Left lung (tissue), 10 donors: ENCODE measurements around the gene TTC33. TPM values are rescaled to one million over a fixed set of nuclear protein-coding genes. Genes with fewer than 3 reads are reported as not detected.

Experiments
- ATAC-seq: fragments of 200-7000 bp; cut with Tn5 transposase; one replicate; pipeline ENCODE4 v1.9.1; 2020; ENCODE audit warnings: moderate library complexity
- DNase-seq, 4 donors: peaks; one replicate each; pipeline ENCODE4 v3.0.0-alpha.2; 2013 to 2020
- H3K27ac ChIP-seq, 2 donors: fragments of 200-600 bp; sonication (generic) in 1 of 2; one replicate each; pipeline versions ENCODE4 v1.5.0 to v1.8.0; 2020 to 2021
- H3K27me3 ChIP-seq, 2 donors: fragments of 200-600 bp; sonication (generic) in 1 of 2; one replicate each; pipeline versions ENCODE4 v1.5.0 to v1.8.0; 2020 to 2021
- H3K36me3 ChIP-seq, 2 donors: fragments of 200-600 bp; sonication (generic) in 1 of 2; one replicate each; pipeline versions ENCODE4 v1.5.0 to v1.8.0; 2020 to 2021
- H3K4me1 ChIP-seq, 2 donors: fragments of 200-600 bp; one replicate each; pipeline ENCODE4 v1.8.0; 2021
- H3K4me3 ChIP-seq, 2 donors: fragments of 200-600 bp; sonication (generic) in 1 of 2; one replicate each; pipeline versions ENCODE4 v1.5.0 to v1.8.0; 2020 to 2021; ENCODE audit warnings: mild to moderate bottlenecking in 1 of 2
- H3K9me3 ChIP-seq, 2 donors: fragments of 200-600 bp; sonication (generic) in 1 of 2; one replicate each; pipeline versions ENCODE4 v1.5.0 to v1.8.0; 2020 to 2021
- CTCF ChIP-seq, 2 donors: fragments of 200-600 bp; sonication (generic) in 1 of 2; IDR thresholded peaks; one replicate each; pipeline versions ENCODE4 v1.5.0 to v1.8.0; 2021; ENCODE audit warnings: antibody characterized with exemption in 2 of 2
- intact Hi-C, 2 donors: fragments of 100-400 bp; cut with DNase I; formaldehyde crosslinking; loops; one replicate each; pipeline versions ENCODE4 v1.11.2 to v1.14.2; 2022
- polyA plus RNA-seq, 6 donors: library from polyadenylated mRNA; unstranded; fragments of 120-200 nt; gene quantifications; one replicate each; pipeline ENCODE4 v1.2.1, GENCODE V29; 2013; ENCODE audit not compliant: insufficient read length in 6 of 6
- total RNA-seq, 2 donors: library from RNA; stranded (reverse); fragmentation: NEBNext Ultra II Directional; extraction: Animal tissue kit (Norgen Biotek cat#: 25700); gene quantifications; one replicate each; pipeline ENCODE4 v1.2.1, GENCODE V29; 2021
- donor health status: DM: no; HTN: yes; CAD: no.
- donor health status: DM: no; HTN: no; CAD: no.

TTC33 gene
- total and polyA plus RNA-seq, 8 donors: 11.1 to 41.0 (median 33.0) TPM

DNA sequence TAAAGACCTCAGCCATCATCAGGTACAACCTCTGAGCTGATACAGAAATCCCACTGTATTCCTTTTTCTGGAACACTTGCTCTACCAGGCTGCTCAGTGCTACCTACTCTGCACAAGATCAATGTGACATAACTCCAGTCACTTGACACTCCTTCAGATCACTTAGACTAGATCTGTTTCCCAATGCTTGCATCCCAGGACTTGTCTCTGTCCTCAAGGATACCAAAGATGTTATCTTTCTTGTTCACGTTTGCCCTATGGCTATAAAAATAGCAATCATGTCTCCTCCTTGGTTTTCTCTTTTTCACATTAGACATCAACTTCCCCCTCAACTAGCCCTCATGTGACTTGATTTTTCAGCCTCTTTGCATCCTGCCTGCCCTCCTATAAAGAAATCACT lies 264.1 kb downstream of the TTC33 start:
- peak overlapping the region in 1 of 2 donors; percentile 55 for H3K27ac ChIP-seq
- intact Hi-C loops: no loop called here
- no peak overlapping the region for H3K4me3 ChIP-seq
- ATAC-seq (no peak), DNase-seq (no peak)
- TF ChIP-seq CTCF (IDR thresholded peaks at IDR 0.05): no peak
- peaks cover 6 to 34% of the 10 kb centered on the region in 2 donors for H3K4me1 ChIP-seq
- H3K9me3 ChIP-seq: no peaks in the 10 kb centered on the region
- no peaks in the 10 kb centered on the region for H3K27me3 ChIP-seq
- H3K36me3 ChIP-seq: no peaks in the 10 kb centered on the region

DNA sequence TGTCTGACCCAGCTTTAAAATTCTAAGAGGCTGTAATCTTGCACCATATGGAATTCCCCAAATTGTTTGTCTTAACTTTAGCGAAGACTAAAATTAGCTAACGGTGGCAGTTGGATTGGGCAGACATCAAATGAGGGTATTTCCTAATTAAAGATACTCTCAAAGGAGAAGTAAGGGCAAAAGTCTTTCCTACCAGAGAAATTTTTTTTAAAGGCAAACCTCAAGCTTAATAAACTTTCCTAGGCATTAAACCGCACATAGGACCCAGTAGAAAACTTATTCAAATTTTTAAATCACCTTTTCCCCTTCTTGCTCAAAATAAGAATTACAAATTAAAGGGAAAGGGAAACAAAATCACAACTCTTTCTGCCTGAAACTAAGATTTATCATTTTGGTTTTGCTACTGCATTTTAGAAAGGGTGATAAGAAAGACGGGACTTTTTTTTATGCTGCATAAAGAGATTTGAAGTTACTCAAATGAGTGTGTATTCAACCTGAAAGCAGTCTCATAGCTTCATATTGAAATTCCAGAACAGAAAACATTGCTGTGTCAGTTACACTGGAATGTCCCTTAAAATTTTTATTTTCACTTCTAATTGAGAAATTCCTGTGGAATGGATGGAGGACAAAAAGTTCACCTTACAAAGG lies 265.2 kb downstream of the TTC33 start:
- no peaks in the 10 kb centered on the region for H3K9me3 ChIP-seq
- peak overlapping the region in 1 of 2 donors; percentile 55 for H3K27ac ChIP-seq
- H3K4me3 ChIP-seq: no peak overlapping the region
- intact Hi-C loops: no loop called here
- H3K4me1 ChIP-seq: peaks cover 6 to 44% of the 10 kb centered on the region in 2 donors
- TF ChIP-seq CTCF (IDR thresholded peaks at IDR 0.05): no peak
- DNase-seq (no peak), ATAC-seq (no peak)
- H3K36me3 ChIP-seq: no peaks in the 10 kb centered on the region
- no peaks in the 10 kb centered on the region for H3K27me3 ChIP-seq

GRCh38 chr5:40489421-40489820 lies 266.3 kb downstream of the TTC33 start:
- no peak for TF ChIP-seq CTCF (IDR thresholded peaks at IDR 0.05)
- intact Hi-C loops: no loop called here
- ATAC-seq: no peak
- no peak overlapping the region for H3K27ac ChIP-seq
- peaks cover 6 to 56% of the 10 kb centered on the region in 2 donors for H3K4me1 ChIP-seq
- H3K36me3 ChIP-seq: no peaks in the 10 kb centered on the region
- no peaks in the 10 kb centered on the region for H3K27me3 ChIP-seq
- no peak overlapping the region for H3K4me3 ChIP-seq
- no peak for DNase-seq
- no peaks in the 10 kb centered on the region for H3K9me3 ChIP-seq

GRCh38 chr5:40486437-40487275 lies 269.1 kb downstream of the TTC33 start:
- H3K4me1 ChIP-seq: peaks cover 6 to 53% of the 10 kb centered on the region in 2 donors
- intact Hi-C loops: no loop called here
- H3K9me3 ChIP-seq: no peaks in the 10 kb centered on the region
- no peaks in the 10 kb centered on the region for H3K27me3 ChIP-seq
- no peak for TF ChIP-seq CTCF (IDR thresholded peaks at IDR 0.05)
- H3K36me3 ChIP-seq: no peaks in the 10 kb centered on the region
- DNase-seq (peak in 1 of 4 donors; percentile 52), ATAC-seq (peak; percentile 54)
- H3K4me3 ChIP-seq: no peak overlapping the region
- H3K27ac ChIP-seq: peak overlapping the region in 1 of 2 donors; percentile 82
